ENCODE measurements around the gene KCNT2.

Gene KCNT2

GRCh38 chr1:196442366-196442765 lies 165.9 kb downstream of the KCNT2 start:
- DNase-seq, result no peak

- no peak for DNase-seq
Measured at GRCh38 chr1:196440711-196441110, 167.5 kb downstream of the KCNT2 start.

GRCh38 chr1:196438329-196438728 lies 169.9 kb downstream of the KCNT2 start:
- DNase-seq, result no peak

- no peak for DNase-seq
Measured at GRCh38 chr1:196437671-196438070, 170.6 kb downstream of the KCNT2 start.

GRCh38 chr1:196433000-196433399 lies 175.2 kb downstream of the KCNT2 start:
- DNase-seq, result no peak

- DNase-seq, result no peak
Measured at GRCh38 chr1:196427976-196428734, 180.1 kb downstream of the KCNT2 start.

GRCh38 chr1:196425513-196425912 lies 182.7 kb downstream of the KCNT2 start:
- DNase-seq, result no peak

- DNase-seq, result no peak
Measured at GRCh38 chr1:196423612-196424011, 184.6 kb downstream of the KCNT2 start.

GRCh38 chr1:196418772-196419171 lies 189.5 kb downstream of the KCNT2 start:
- DNase-seq, result no peak

- no peak for DNase-seq
Measured at GRCh38 chr1:196415978-196416377, 192.3 kb downstream of the KCNT2 start.

GRCh38 chr1:196412326-196412725 lies 195.9 kb downstream of the KCNT2 start:
- no peak for DNase-seq

- DNase-seq, result no peak
Measured at GRCh38 chr1:196410768-196411167, 197.5 kb downstream of the KCNT2 start.

- no peak for DNase-seq
Measured at GRCh38 chr1:196409586-196409985, 198.7 kb downstream of the KCNT2 start.

- no peak for DNase-seq
Measured at GRCh38 chr1:196407358-196408051, 200.7 kb downstream of the KCNT2 start.

- no peak for DNase-seq
Measured at GRCh38 chr1:196405839-196406238, 202.4 kb downstream of the KCNT2 start.

GRCh38 chr1:196403803-196404690 lies 204.2 kb downstream of the KCNT2 start:
- DNase-seq, result no peak

GRCh38 chr1:196401891-196402290 lies 206.3 kb downstream of the KCNT2 start:
- DNase-seq, result no peak

GRCh38 chr1:196401452-196401833 lies 206.8 kb downstream of the KCNT2 start:
- no peak for DNase-seq

- DNase-seq, result no peak
Measured at GRCh38 chr1:196400478-196401451, 207.5 kb downstream of the KCNT2 start.

GRCh38 chr1:196399713-196400112 lies 208.5 kb downstream of the KCNT2 start:
- no peak for DNase-seq

GRCh38 chr1:196393742-196394141 lies 214.5 kb downstream of the KCNT2 start:
- DNase-seq, result no peak

- no peak for DNase-seq
Measured at GRCh38 chr1:196393282-196393681, 215.0 kb downstream of the KCNT2 start.
